Fibroblast of skin of right biceps (primary cell): ENCODE results near the gene RTCB.
A peak's percentile ranks its signal among the peaks of the same experiment; 100 is the strongest.

Experiments
- DNase-seq: peaks from one replicate; pipeline ENCODE4 v3.0.0-alpha.2; 2013

The RTCB gene

DNA sequence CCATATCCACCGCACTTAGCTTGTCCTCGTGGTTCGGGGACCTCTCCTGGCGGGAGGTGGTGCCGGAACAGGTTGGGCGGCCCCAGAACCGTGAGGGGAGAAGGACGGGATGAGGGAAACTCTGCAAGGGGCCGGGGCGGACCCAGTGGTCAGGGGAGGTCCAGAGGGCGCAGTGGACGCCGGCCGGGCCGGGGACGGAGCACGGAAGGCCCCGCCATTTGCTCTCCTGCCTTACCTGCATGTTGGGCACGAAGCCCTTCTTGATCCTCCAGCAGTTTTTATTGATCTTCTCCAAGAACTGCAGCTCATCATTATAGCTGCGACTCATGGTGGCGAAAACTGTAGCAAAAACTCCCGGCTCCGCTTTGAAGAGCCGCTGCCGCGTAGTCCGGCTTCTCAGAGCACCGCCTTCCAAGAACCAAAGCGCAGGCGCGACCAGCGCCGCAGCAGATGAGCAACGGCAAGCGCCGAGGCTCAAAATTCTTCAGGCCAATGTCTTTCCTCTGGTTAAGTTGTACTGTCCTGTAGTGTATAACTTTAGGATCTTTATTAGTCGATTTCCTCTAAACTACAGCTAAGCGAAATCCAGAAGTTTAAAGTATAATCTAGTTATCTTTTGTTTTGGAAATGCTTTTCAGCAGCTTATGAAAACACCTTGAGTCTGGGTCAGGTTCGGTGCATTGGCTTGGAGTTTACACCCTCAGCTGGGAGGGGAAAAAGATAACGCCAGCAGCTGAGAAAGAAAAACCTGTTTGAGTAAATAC lies at the start of gene RTCB:
Gene RTCB (minus strand): TSS at position 419 of the 764 bp plus-strand sequence. CDS start 91 bp downstream, at position 328.
- peak; percentile 94 for DNase-seq

DNA sequence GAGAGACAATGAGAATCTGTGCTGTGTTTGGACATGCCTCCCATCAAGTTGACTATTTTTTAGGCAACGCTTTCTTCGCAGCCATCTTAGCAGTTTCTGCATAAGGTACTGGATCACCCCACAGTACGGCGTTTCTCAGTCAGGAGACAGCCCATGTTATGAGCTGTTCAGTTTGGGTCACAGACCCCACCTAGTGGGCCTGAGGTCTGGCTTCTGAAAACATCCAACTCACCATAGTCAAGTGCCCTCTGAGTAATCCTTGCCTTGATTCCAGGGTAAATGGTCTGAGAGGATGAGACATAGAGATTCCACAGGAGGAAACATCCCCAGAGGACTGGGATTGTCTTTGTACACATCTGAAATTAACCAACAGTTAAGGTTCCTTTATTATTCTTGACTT lies 45.0 kb upstream of the RTCB start:
- no peak for DNase-seq

DNA sequence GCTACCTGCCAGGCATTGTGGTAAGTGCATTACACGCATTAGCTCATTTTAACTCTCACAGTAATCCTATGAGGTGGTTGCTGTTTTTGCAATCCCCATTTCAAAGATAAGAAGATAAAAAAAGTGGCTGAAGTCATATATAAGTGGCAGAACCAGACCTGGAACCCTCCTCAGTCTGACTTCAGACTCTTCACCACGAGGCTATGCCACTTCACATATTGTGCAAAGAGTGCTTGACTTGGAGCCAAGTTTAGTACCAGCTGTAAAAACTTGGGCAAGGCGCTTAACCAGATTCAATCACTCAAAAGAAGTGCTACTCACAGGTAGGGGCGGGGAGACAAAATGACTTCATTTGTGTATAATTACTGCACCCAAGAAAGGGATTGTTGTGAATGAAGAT lies 36.9 kb upstream of the RTCB start:
- DNase-seq = no peak

DNA sequence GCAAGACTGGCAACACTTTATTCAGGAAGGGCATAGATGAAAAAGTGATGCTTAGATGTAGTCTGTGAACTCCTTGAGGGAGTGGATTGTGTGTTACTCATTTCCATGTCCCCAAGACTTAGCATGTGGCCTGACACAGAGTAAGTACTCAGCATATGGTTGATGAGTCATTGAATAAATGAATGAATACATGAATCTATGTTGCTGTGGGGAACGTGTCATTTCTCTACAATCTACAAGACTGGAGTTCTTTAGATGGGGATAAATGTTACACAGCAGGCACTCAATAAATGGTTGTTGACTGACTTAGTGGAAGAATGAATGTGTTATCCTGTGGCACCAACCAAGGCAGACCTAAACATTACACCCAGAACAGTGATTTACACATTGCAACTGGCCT lies 34.3 kb upstream of the RTCB start:
- DNase-seq = peak; percentile 6

DNA sequence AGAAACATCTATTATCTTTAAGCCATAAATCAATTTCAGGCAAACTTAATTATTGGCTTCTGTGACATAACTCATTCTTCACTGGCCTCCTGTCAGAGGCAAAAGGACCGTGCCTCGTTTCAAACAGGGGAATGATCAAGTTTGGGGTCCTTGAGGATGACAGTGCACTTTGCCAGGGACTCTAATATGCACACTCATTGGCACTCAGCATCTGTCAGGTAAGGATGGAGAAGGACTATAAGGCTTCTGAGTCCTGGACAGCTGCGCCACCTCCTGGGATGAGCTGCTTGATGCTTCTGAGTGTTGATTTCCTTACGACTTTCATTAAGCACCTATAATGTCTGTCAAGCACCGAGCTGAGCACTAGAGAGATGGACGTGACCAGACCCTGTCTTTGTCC lies 32.0 kb upstream of the RTCB start:
- no peak for DNase-seq

DNA sequence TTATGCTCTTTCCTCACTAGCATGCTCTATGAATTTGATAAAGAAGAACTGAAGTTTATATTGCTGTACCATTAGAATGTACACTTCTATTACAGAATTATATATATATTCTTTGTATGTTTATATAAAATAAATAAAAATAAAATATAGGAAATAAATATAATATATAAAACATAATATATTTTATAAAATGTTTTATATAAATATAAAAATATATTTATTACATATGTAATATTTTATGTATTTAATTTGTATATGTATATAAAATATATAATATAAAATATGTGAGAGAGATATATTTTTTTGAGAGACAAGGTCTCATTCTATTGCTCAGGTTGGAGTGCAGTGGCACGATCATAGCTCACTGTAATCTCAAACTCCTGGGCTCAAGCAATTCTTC lies 18.3 kb upstream of the RTCB start:
- no peak for DNase-seq

DNA sequence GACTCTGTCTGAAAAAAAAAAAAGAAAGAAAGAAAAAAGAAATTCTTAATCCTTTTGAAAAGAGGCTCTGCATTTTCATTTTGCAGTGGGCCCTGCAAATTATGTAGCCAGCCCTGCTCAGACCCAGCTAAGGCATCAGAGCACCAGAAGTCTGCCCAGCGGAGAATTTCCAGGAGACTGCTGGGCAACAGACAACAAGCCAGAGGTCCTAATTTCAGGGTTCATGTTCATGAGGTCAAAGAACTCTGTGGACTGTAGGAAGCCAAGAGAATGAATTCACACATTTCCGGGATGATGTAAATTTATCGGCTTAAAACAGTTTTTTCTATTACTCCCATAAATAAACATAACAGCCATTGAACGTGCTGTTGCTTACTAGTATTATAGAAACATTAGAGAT lies 14.8 kb upstream of the RTCB start:
- DNase-seq = no peak

DNA sequence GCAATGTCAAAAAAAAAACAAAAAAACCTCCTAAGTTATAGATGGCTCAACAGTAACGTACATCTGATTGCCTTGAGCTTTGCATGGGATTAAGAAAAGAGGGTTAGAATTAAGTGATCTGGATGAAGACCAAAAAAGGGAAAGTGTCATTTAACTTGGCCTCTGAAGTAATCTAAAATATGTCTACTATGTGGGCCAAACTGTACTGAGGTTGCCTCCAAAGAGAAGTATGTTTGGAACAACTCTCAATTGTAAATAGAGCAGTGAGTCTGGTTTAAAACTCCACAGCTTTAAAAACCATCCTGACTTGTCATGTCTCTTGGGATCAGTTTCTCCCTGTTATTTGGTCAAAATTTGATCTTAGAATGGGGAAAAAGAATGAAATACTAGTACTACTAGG lies 11.6 kb upstream of the RTCB start:
- DNase-seq = no peak

DNA sequence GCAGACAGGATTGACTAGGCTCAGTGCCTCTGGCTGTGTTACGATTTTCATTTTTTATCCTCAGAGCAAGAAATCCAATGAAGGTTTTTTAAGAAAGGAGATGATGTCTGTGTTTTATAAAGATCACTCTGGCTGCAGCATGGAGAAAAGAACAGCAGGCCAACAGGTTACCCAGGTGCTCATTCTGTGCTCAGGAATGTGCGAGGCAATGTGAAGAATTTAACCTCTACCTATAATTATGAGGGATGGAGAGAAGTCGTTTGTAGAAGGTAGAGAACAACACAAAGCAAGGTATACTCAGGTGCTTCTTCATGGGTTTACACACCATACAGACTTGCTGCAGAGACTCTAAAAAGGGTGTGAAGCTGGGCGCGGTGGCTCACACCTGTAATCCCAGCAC lies 10.0 kb upstream of the RTCB start:
- no peak for DNase-seq

DNA sequence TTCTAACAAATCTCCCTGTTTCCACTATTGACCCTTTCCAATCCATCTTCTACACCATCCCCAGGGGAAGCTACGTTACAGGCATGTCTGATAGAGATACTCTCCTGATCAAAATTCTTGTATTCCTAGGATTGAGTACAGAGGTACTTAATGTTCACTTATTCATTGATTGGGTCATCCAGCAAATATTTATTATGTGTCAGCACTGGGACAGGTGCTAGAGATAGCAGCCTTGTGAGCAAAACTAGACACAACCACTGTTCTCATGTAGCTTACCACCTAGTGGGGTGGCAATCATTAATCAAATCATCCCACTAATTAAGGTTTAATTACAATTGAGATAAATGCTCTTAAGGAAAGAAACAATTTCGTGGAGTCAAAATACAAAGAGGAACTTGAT lies 9.4 kb upstream of the RTCB start:
- DNase-seq = no peak

DNA sequence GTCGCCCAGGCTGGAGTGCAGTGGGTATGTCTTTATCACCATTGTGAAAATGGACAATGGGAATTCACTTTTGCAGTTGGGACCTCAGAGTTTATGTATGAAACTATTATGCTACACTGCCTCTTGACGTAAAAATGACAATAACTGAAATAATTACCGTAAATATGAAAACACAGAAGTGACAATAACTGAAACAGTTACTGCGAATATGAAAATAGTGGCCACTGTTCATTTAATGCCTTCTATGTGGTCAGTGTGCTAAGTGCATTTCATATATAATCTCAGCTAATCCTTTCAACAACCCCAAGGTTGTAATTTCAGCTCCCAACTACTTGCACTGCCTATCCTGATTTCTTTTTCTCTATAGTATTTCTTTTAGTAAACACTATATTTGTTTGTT lies 5.9 kb upstream of the RTCB start:
- no peak for DNase-seq

DNA sequence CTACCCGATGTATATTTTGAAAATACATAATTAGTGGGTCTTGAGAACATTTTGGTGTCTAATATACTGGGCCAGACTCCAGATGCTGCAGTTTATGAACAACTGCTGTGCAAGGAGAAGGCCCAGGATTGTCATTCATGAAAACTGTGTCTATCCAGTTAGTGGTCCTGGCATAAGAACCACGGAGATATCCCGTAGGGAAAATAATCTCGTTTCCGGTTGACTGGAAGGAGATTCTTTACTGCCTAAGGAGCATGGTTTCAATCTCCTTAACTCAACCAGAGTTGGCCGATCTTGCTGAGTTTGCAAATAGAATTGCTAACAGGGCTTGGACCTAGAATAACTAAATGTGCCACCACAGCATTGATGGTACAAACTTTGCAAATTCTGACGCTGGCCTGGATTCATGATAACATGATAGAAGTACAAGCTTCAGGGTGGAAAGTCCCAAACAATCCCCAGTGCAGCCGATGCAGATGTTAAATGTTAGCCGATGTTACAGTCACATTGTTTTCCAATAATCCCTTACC lies 4.6 kb upstream of the RTCB start:
- DNase-seq = no peak

DNA sequence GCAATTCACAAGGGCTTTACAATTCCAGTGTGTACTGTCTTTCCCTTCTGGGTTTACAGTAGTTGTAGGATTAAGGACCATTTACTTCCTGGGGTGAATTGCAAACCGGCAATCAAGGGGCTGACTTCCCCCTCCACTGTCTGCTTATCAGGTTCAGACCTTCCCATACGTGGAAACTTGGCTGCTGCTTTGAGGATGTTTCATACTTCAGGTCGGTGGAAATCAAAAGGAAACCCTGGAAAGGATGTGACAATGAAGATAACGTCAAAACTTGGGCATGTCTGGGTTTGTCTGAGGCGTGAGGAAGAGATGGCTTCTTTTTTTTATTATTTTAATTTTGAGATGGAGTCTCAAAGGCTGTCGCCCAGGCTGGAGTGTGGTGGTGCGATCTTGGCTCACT lies 2.1 kb upstream of the RTCB start:
- DNase-seq = no peak

DNA sequence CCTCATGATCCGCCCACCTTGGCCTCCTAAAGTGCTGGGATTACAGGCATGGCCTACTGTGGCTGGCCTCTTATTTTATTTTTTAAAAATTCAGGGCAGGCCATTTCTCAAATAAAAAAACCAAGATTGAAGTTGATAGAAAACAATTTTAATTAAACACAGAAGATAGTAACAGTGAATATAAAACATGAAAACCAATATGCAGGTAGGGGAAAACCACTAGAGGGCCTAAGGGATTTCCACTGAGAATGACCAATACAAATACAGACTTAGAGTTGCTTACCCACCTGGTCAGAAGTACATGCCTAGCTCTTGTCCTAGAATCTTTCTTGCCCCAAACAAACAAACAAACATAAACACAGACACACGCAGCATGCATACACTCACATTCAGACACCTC lies 1.7 kb upstream of the RTCB start:
- DNase-seq = peak; percentile 10

DNA sequence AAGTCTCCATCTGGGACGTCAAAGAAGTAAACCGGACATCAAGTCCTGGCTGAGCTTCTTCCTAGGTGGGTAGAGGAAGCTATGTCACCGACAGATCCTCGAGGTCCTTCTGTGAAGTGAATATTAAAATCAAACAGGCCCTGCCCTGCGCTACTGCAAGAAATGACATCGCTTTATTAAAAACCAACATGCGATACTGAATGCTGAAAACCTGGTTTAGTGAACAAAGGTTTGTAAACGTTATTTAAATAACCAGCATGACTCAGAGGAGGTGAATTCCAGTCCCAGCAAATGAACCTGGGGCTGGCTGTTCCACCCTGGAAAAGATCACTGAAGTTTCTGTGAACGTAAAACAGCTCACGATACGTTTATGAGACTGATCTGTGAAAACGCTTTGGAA lies 645 bp downstream of the RTCB start:
- DNase-seq = peak; percentile 24

DNA sequence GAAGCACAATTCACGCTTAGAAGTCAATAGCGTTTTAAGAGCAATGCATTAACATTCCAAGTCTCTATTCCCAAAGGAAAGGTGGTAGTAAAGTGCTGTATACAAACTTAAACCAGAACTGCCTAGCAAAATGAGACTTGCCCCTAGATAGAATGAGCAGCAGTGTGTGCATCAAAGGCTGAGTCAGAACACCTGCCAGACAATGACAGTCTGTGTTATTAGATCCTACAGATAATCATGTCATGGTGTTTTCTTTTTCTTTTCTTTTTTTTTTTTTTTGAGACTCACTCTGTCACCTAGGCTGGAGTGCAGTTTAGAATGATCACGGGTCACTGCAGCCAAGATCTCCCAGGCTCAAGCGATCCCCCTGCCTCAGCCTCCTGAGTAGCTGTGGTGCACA lies 1.6 kb downstream of the RTCB start:
- DNase-seq = no peak

DNA sequence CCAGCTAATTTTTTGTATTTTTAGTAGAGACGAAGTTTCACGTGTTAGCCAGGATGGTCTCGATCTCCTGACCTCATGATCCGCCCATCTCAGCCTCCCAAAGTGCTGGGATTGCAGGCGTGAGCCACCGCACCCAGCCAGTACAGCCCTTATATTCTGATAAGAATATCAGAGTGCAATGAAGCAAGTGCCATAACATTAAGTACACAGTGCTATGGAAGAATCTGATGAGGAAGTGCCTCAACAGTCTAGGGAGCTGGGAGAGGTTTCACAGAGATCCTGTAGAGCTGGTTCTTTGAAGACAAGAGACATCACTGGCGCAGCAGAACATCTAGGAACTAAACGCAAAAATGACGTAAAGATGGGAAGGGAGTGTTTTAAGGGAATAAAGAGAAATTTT lies 2.1 kb downstream of the RTCB start:
- DNase-seq = no peak

DNA sequence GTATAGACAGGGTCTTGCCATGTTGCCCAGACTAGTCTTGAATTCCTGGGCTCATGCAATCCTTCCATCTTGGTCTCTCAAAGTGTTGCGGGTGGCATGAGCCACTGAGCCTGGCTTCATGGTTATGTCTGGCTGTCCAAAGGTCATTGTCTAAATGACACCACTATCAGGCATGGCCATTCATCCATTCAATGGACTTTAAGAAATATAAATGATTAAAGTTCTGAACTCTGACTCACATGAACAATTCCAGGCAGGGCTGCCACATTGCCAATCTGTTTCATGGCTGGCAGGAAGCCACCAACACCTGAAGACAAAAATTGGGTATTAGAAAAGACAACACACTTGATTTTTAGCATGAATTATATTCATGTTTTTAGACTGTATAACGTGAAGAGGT lies 4.1 kb downstream of the RTCB start:
- no peak for DNase-seq

DNA sequence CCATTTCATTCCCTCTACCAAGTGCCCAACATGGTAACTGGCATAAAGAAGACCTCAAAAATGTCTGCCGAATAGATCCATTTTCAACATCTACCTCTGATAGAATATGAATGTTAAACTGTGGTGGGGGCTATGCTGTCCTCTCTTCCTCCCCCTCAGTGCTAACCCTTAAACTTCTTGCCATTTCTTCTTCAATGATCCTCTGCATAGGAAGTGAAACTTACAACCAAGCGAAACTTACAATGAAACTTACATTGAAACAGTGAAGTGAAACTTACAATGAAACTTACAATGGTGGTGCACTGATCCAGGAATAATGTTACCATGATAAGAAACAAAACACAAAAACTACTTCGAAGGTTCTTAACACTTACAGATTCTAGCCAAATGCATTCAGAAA lies 4.7 kb downstream of the RTCB start:
- no peak for DNase-seq

DNA sequence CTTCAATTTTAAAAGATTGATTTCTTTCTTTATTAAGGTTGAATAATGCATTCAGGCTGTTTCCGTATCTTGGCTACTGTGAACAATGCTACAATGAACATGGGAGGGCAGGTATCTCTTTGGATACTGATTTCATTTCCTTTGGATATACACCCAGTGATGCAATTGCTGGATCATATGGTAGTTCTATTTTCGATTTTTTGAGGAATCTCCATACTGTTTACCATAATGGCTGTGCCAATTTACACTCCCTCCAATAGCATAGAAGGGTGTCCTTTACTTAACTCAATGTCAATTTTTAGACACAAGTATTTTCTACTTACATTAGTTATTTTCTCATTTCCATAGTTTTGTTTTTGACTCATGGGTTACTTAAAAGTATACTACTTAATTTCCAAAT lies 8.0 kb downstream of the RTCB start:
- no peak for DNase-seq

DNA sequence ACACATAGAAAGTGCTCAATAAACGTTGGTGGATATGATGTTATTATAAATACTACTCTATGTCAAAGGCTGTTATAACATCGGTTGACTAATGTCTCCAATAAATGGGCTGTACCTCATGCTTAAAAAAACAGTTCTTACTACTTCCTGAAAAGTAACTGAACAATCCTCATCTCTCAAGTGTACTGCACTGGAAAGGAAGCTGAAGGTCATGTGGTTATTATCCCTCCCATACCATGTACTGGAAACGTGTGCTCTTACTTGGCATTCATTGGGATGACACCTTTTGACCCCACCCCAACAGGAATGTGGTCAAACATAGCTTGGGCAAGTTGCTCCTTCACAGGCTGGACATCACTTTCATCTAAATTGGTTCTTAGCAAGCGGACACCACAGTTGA lies 10.6 kb downstream of the RTCB start:
- DNase-seq = no peak

DNA sequence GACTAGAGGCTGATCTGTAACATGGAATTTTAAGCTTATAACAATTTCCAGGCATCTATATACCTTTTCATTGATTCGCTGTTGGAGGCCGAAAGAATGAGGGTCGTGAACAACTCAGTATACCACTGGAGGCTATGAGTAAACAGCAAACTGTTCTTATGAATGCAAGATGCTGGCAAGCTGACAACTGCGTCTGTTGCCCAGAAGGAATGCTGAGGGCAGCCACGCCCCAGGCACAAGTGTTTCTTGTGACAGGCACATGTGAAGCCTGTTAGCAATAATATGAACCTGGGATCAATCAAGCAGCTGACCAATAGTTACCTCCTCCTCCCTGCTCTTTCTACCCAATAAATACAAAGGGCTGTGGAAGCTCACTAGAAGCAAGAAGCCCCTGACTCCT lies 15.3 kb downstream of the RTCB start:
- no peak for DNase-seq

DNA sequence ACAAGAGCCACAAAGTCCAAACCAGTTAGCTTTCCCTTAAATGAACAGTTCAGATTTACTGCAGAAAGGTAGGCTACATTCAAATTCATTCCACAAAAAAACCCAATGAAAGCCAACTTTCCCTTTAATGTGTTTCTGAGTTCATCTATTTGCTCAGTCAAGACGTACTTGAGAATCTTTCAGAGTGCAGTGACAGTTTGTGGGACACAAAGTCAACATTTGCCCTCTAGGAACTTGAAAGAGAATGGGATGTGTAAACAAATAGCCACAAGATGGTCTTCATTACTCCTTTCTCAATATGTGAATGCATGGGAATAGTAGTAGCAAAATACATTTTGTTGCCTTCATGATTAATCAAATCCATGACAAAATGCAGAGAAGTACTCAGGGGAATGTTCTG lies 15.8 kb downstream of the RTCB start:
- DNase-seq = no peak

DNA sequence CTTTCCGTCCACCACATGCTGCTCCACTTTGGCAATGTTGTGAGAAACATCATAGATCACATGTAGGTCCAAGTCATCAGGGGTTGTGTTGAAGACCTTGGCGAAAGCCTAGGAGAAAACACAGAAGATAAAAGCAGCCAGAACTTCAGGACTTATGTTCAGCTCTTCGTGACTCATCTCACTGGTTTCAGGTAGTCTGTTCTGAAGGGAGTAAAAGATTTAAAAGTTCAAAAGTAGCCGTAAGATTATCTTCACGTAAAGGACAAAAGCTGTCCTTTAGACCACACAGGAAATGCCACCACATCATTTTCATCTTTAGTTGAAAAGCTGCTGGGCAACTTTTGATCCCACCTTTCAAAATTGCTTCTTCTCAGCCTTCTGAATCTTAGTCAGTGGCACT lies 16.9 kb downstream of the RTCB start:
- no peak for DNase-seq

DNA sequence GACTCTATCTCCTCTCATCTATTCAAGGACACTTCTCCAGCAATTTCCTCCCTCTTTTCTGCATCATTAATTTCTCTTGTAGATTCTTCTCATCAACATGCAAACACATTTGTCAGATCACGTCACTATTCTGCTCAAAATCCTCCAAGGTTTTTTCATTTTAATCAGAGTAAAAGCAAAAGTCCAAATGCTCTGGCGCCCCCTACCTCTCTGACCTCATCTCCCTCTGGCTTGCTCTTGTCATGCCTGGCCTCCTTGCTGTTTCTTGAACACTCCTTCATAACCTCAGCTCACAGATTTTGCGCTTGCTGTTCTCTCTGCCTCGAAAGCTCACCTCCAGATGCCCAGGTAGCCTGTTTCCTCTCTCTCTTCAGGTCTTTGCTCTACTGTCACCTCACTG lies 22.4 kb downstream of the RTCB start:
- no peak for DNase-seq
